ENCODE measurements around the gene NAB2.
"Not testable (repeated sequence)": the region's sequence is repeated elsewhere in the genome, so short reads cannot be mapped to it uniquely, and the experiment has no call there.

The NAB2 gene

GRCh38 chr12:57048423-57049118 lies 40.3 kb upstream of the NAB2 start:
- TF ChIP-seq EZH2 (IDR thresholded peaks at IDR 0.05; ENCODE audit: borderline replicate concordance, low read length) = no peak
- no peak for TF ChIP-seq CTCF (IDR thresholded peaks at IDR 0.05; ENCODE audit: low read length)
- no peak overlapping the region for H3K4me2 ChIP-seq (ENCODE audit: low read length)
- no peaks in the 10 kb centered on the region for H3K27me3 ChIP-seq (ENCODE audit: insufficient read depth, low read length)
- no peak overlapping the region for H3K27ac ChIP-seq (ENCODE audit: low read depth, low read length, poor library complexity, severe bottlenecking)
- no peak overlapping the region for H2AFZ ChIP-seq (ENCODE audit: low read length)
- no peaks in the 10 kb centered on the region for H3K36me3 ChIP-seq (ENCODE audit: insufficient read depth, low read length)
- no peak overlapping the region for H3K4me3 ChIP-seq (ENCODE audit: low read depth, low read length, poor library complexity, severe bottlenecking)
- H3K9ac ChIP-seq (ENCODE audit: low read length) = no peak overlapping the region
- no peaks in the 10 kb centered on the region for H3K79me2 ChIP-seq (ENCODE audit: insufficient read depth, low read length)
- H4K20me1 ChIP-seq (ENCODE audit: insufficient read depth, low read length) = no peaks in the 10 kb centered on the region
- no peaks in the 10 kb centered on the region for H3F3A ChIP-seq (ENCODE audit: insufficient read depth, low read length)
- H3K9me3 ChIP-seq (ENCODE audit: low read length) = no peaks in the 10 kb centered on the region
- H3K4me1 ChIP-seq (ENCODE audit: insufficient read depth, low read length, severe bottlenecking) = no peaks in the 10 kb centered on the region
- no peaks in the 10 kb centered on the region for H3K9me2 ChIP-seq (ENCODE audit: low read depth, low read length)

- no peaks in the 10 kb centered on the region for H3K4me1 ChIP-seq (ENCODE audit: insufficient read depth, low read length, severe bottlenecking)
- H3K79me2 ChIP-seq (ENCODE audit: insufficient read depth, low read length) = no peaks in the 10 kb centered on the region
- no peaks in the 10 kb centered on the region for H3K9me2 ChIP-seq (ENCODE audit: low read depth, low read length)
- H3K9me3 ChIP-seq (ENCODE audit: low read length) = no peaks in the 10 kb centered on the region
- H3K9ac ChIP-seq (ENCODE audit: low read length) = no peak overlapping the region
- H3K4me2 ChIP-seq (ENCODE audit: low read length) = no peak overlapping the region
- TF ChIP-seq EZH2 (IDR thresholded peaks at IDR 0.05; ENCODE audit: borderline replicate concordance, low read length) = no peak
- TF ChIP-seq CTCF (IDR thresholded peaks at IDR 0.05; ENCODE audit: low read length) = no peak
- H3K27ac ChIP-seq (ENCODE audit: low read depth, low read length, poor library complexity, severe bottlenecking) = no peak overlapping the region
- no peak overlapping the region for H2AFZ ChIP-seq (ENCODE audit: low read length)
- H4K20me1 ChIP-seq (ENCODE audit: insufficient read depth, low read length) = no peaks in the 10 kb centered on the region
- no peak overlapping the region for H3K4me3 ChIP-seq (ENCODE audit: low read depth, low read length, poor library complexity, severe bottlenecking)
- no peaks in the 10 kb centered on the region for H3F3A ChIP-seq (ENCODE audit: insufficient read depth, low read length)
- H3K36me3 ChIP-seq (ENCODE audit: insufficient read depth, low read length) = no peaks in the 10 kb centered on the region; the same call in 1 of the 2 replicates
- no peaks in the 10 kb centered on the region for H3K27me3 ChIP-seq (ENCODE audit: insufficient read depth, low read length)
Measured at GRCh38 chr12:57049119-57049446, 39.8 kb upstream of the NAB2 start.

GRCh38 chr12:57049890-57050289 lies 39.0 kb upstream of the NAB2 start, which contains the start of gene MYO1A:
Gene MYO1A, minus strand, starts transcription at chr12:57050129. Its CDS starts 1,806 bp downstream, at chr12:57048323.
- Histone ChIP-seq H3K36me3 (ENCODE audit: insufficient read depth, low read length) (no peaks in the 10 kb centered on the region; the same call in 1 of the 2 replicates), H3K9ac (ENCODE audit: low read length) (no peak within 1 kb of the TSS), H3K79me2 (ENCODE audit: insufficient read depth, low read length) (no peaks in the 10 kb centered on the region), H3K4me2 (ENCODE audit: low read length) (no peak within 1 kb of the TSS), H3K9me3 (ENCODE audit: low read length) (no peaks in the 10 kb centered on the region), H3K27me3 (ENCODE audit: insufficient read depth, low read length) (no peaks in the 10 kb centered on the region), H3K4me1 (ENCODE audit: insufficient read depth, low read length, severe bottlenecking) (no peaks in the 10 kb centered on the region), H3K27ac (ENCODE audit: low read depth, low read length, poor library complexity, severe bottlenecking) (no peak within 1 kb of the TSS), H3F3A (ENCODE audit: insufficient read depth, low read length) (no peaks in the 10 kb centered on the region), H4K20me1 (ENCODE audit: insufficient read depth, low read length) (no peaks in the 10 kb centered on the region), H2AFZ (ENCODE audit: low read length) (no peak within 1 kb of the TSS), H3K4me3 (ENCODE audit: low read depth, low read length, poor library complexity, severe bottlenecking) (no peak within 1 kb of the TSS), H3K9me2 (ENCODE audit: low read depth, low read length) (no peaks in the 10 kb centered on the region)
- TF ChIP-seq EZH2 (IDR thresholded peaks at IDR 0.05; ENCODE audit: borderline replicate concordance, low read length) = no peak

GRCh38 chr12:57051011-57051410 lies 37.9 kb upstream of the NAB2 start:
- Histone ChIP-seq H4K20me1 (ENCODE audit: insufficient read depth, low read length) (no peaks in the 10 kb centered on the region), H3K9me3 (ENCODE audit: low read length) (no peaks in the 10 kb centered on the region), H3K9me2 (ENCODE audit: low read depth, low read length) (no peaks in the 10 kb centered on the region), H3K79me2 (ENCODE audit: insufficient read depth, low read length) (no peaks in the 10 kb centered on the region), H3K9ac (ENCODE audit: low read length) (no peak overlapping the region), H3F3A (ENCODE audit: insufficient read depth, low read length) (no peaks in the 10 kb centered on the region), H3K36me3 (ENCODE audit: insufficient read depth, low read length) (peaks cover 9% of the 10 kb centered on the region), H3K27ac (ENCODE audit: low read depth, low read length, poor library complexity, severe bottlenecking) (no peak overlapping the region), H3K4me3 (ENCODE audit: low read depth, low read length, poor library complexity, severe bottlenecking) (no peak overlapping the region), H3K4me1 (ENCODE audit: insufficient read depth, low read length, severe bottlenecking) (no peaks in the 10 kb centered on the region), H2AFZ (ENCODE audit: low read length) (no peak overlapping the region), H3K27me3 (ENCODE audit: insufficient read depth, low read length) (no peaks in the 10 kb centered on the region), H3K4me2 (ENCODE audit: low read length) (no peak overlapping the region)
- TF ChIP-seq EZH2 (IDR thresholded peaks at IDR 0.05; ENCODE audit: borderline replicate concordance, low read length) (no peak), CTCF (IDR thresholded peaks at IDR 0.05; ENCODE audit: low read length) (no peak)

- not testable (repeated sequence) for H3K27me3 ChIP-seq (ENCODE audit: insufficient read depth, low read length); H3F3A ChIP-seq (ENCODE audit: insufficient read depth, low read length); H3K9me2 ChIP-seq (ENCODE audit: low read depth, low read length); H3K9ac ChIP-seq (ENCODE audit: low read length); H3K4me2 ChIP-seq (ENCODE audit: low read length); H3K4me1 ChIP-seq (ENCODE audit: insufficient read depth, low read length, severe bottlenecking); H3K9me3 ChIP-seq (ENCODE audit: low read length); H3K4me3 ChIP-seq (ENCODE audit: low read depth, low read length, poor library complexity, severe bottlenecking); H3K79me2 ChIP-seq (ENCODE audit: insufficient read depth, low read length); H4K20me1 ChIP-seq (ENCODE audit: insufficient read depth, low read length); H2AFZ ChIP-seq (ENCODE audit: low read length); H3K27ac ChIP-seq (ENCODE audit: low read depth, low read length, poor library complexity, severe bottlenecking)
- peaks cover 30% of the 10 kb centered on the region for H3K36me3 ChIP-seq (ENCODE audit: insufficient read depth, low read length)
Measured at GRCh38 chr12:57053146-57053545, 35.8 kb upstream of the NAB2 start.
